ENCODE measurements around the gene CLTC. TPM values are rescaled to one million over a fixed set of nuclear protein-coding genes. Genes with fewer than 3 reads are reported as not detected.

The CLTC gene
- total RNA-seq, 1 experiment from 2014 or later: 254 TPM

DNA sequence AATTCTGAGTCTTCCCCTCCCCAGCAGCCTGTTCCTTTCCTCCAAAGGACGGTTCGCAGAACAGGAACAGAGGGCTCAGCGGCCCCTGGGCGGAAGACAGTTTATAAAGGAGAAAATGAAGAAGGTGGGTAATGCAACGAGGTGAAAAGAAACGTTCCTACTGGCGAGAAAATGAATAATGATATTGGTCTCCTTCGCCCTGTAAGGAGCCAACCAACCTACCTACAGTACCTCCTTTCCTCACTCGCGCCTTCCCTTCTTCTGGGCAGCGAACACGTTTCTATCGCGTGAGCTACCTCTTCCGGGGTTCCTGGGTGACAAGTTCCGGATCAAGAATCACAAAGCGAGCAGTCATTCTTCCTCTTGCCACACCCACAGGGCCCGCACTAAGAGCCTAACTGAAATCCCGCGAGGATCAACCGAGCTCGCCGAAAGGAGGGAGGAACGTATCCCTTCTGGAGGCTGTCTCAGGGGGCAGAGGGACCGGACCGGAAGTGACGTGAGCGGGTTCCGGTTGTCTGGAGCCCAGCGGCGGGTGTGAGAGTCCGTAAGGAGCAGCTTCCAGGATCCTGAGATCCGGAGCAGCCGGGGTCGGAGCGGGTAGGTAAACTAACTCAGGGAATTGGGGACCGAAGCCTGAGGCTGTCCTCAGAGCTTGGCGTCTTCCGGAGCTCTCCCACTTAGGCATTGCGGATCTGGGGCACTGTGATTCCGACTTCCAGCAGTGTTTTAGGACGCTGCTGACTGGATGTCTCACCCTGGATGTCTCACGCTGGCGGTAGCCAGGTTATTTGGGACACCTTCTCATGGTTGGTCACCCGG, 87.7 kb downstream of the CLTC start, which contains the start of the genes PTRH2 and VMP1:
Gene PTRH2, minus strand, starts transcription at position 282 of the 822 bp plus-strand sequence. CDS start 9,452 bp downstream, outside the sequence.
Gene VMP1, plus strand, starts transcription at position 506 of the 822 bp plus-strand sequence. CDS start 23,793 bp downstream, outside the sequence.
- H4K5ac ChIP-seq (ENCODE audit: insufficient read length, low read depth, low read length): no peak within 1 kb of the TSS
- H2BK12ac ChIP-seq (ENCODE audit: insufficient read length, low read depth, low read length): no peak within 1 kb of the TSS
- H3K79me1 ChIP-seq (ENCODE audit: insufficient read depth, low read depth, low read length, poor library complexity, severe bottlenecking): peaks cover 3% of the 10 kb centered on the region
- Mint-ChIP-seq H3K4me3 (peak within 1 kb of the TSS; percentile 97 to 98), H3K4me1 (peaks cover 26 to 29% of the 10 kb centered on the region in 2 experiments), H3K9me3 (no peaks in the 10 kb centered on the region), H3K27me3 (ENCODE audit: low read depth) (no peaks in the 10 kb centered on the region; the same call in 1 of the 2 replicates), H3K27ac (peak within 1 kb of the TSS; percentile 98 to 99 (median 99)), H3K36me3 (ENCODE audit: insufficient read depth in 1 of 3, low read depth in 3 of 3) (peaks cover 12 to 24% (median 15%) of the 10 kb centered on the region in 3 experiments)
- H3K27ac ChIP-seq (ENCODE audit: insufficient read length, low read depth, low read length): peak within 1 kb of the TSS; percentile 71
- peak within 1 kb of the TSS; percentile 93 for H3K4me2 ChIP-seq (ENCODE audit: insufficient read depth, insufficient read length, low read length)
- peak within 1 kb of the TSS; percentile 68; the same call in 1 of the 2 replicates for H3K14ac ChIP-seq (ENCODE audit: insufficient read depth, low read length)
- no peaks in the 10 kb centered on the region for H4K20me1 ChIP-seq (ENCODE audit: control insufficient read depth, insufficient read depth, insufficient read length)
- H4K91ac ChIP-seq (ENCODE audit: insufficient read length, low read depth, low read length): no peak within 1 kb of the TSS
- H3K23me2 ChIP-seq (ENCODE audit: insufficient read length, low read depth, low read length, poor library complexity, severe bottlenecking): peaks cover 10% of the 10 kb centered on the region
- WGBS (ENCODE audit: extremely low coverage, insufficient read length, low lambda C conversion rate): no CpG with 5 or more reads among the region's 45 CpGs
- no peaks in the 10 kb centered on the region for H3K9me3 ChIP-seq (ENCODE audit: control insufficient read depth, low read depth, low read length)
- no peak within 1 kb of the TSS for H3K23ac ChIP-seq (ENCODE audit: insufficient read length, low read depth, low read length)
- peak within 1 kb of the TSS; percentile 68 for H3K18ac ChIP-seq (ENCODE audit: insufficient read length, low read depth, low read length)
- H4K8ac ChIP-seq (replicated peaks; ENCODE audit: insufficient read length, low read depth, low read length): no peak within 1 kb of the TSS
- H2BK5ac ChIP-seq (ENCODE audit: insufficient read length, low read length): no peak within 1 kb of the TSS
- no peak within 1 kb of the TSS for H2BK15ac ChIP-seq (ENCODE audit: low read depth, low read length)
- no peak within 1 kb of the TSS for H2BK20ac ChIP-seq (ENCODE audit: low read depth, low read length, poor library complexity, severe bottlenecking)
- peak within 1 kb of the TSS; percentile 93 for H3K9ac ChIP-seq (ENCODE audit: extremely low read depth, insufficient read length, low read length)
- H3K79me2 ChIP-seq (ENCODE audit: insufficient read depth, low read length): peaks cover 44% of the 10 kb centered on the region
- no peaks in the 10 kb centered on the region for H3K4me1 ChIP-seq (ENCODE audit: insufficient read depth, low read length)
- no peak within 1 kb of the TSS for H3K4ac ChIP-seq (ENCODE audit: low read depth, low read length)
- no peak within 1 kb of the TSS for H3K56ac ChIP-seq (ENCODE audit: insufficient read length, low read depth, low read length)
- H2AFZ ChIP-seq (ENCODE audit: low read length): peak within 1 kb of the TSS; percentile 35
- H3K27me3 ChIP-seq (ENCODE audit: insufficient read depth, low read length): no peaks in the 10 kb centered on the region
- TF ChIP-seq, protein P1, sequence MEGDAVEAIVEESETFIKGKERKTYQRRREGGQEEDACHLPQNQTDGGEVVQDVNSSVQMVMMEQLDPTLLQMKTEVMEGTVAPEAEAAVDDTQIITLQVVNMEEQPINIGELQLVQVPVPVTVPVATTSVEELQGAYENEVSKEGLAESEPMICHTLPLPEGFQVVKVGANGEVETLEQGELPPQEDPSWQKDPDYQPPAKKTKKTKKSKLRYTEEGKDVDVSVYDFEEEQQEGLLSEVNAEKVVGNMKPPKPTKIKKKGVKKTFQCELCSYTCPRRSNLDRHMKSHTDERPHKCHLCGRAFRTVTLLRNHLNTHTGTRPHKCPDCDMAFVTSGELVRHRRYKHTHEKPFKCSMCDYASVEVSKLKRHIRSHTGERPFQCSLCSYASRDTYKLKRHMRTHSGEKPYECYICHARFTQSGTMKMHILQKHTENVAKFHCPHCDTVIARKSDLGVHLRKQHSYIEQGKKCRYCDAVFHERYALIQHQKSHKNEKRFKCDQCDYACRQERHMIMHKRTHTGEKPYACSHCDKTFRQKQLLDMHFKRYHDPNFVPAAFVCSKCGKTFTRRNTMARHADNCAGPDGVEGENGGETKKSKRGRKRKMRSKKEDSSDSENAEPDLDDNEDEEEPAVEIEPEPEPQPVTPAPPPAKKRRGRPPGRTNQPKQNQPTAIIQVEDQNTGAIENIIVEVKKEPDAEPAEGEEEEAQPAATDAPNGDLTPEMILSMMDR (conservative IDR thresholded peaks at IDR 0.05): no peak
- no peak within 1 kb of the TSS for H3T11ph ChIP-seq (ENCODE audit: low read length)
- no peak within 1 kb of the TSS for H2AK5ac ChIP-seq (ENCODE audit: insufficient read length, low read length)
- no peak within 1 kb of the TSS for H2BK120ac ChIP-seq (ENCODE audit: low read depth, low read length, poor library complexity, severe bottlenecking)
- DNase-seq: peak; percentile 100

All from H9 (cell line).